Gastrocnemius medialis (tissue), 4 donors: Measurements from ENCODE around the gene AMBRA1. TPM values are rescaled to one million over a fixed set of nuclear protein-coding genes. Genes with fewer than 3 reads are reported as not detected.

Source experiments
- ATAC-seq, 2 donors: fragments of 150-250 bp; one replicate each; pipeline ENCODE4 v1.9.1; 2016
- DNase-seq, 2 donors: peaks; one replicate each; pipeline ENCODE4 v3.0.0-alpha.2; 2019
- H3K27ac ChIP-seq, 4 donors: fragments of 200-600 bp; sonication (generic); 1 replicate in 1 of 4; 2 replicates in 3 of 4; pipeline ENCODE4 v1.5.1; 2016 to 2018; ENCODE audit warnings: mild to moderate bottlenecking in 2 of 4, moderate library complexity in 1 of 4
- H3K27me3 ChIP-seq, 3 donors: fragments of 200-600 bp; sonication (generic) in 2 of 3; 1 replicate in 1 of 3; 2 replicates in 2 of 3; pipeline versions ENCODE4 v1.5.1 to v1.6.0; 2016 to 2019; ENCODE audit warnings: mild to moderate bottlenecking in 1 of 3, moderate library complexity in 1 of 3
- H3K36me3 ChIP-seq, 2 donors: fragments of 200-600 bp; sonication (generic) in 1 of 2; one replicate each; pipeline ENCODE4 v1.5.1; 2017 to 2018
- H3K4me1 ChIP-seq, 2 donors: fragments of 200-600 bp; sonication (generic) in 1 of 2; one replicate each; pipeline ENCODE4 v1.5.1; 2016 to 2017; ENCODE audit warnings: mild to moderate bottlenecking in 2 of 2
- H3K4me3 ChIP-seq, 4 donors: fragments of 200-600 bp; sonication (generic) in 3 of 4; 1 replicate in 1 of 4; 2 replicates in 3 of 4; pipeline ENCODE4 v1.5.1; 2016 to 2019; ENCODE audit warnings: mild to moderate bottlenecking in 2 of 4
- H3K9me3 ChIP-seq, 3 donors: fragments of 200-600 bp; sonication (generic) in 2 of 3; 1 replicate in 1 of 3; 2 replicates in 2 of 3; pipeline ENCODE4 v1.5.1; 2016 to 2019
- POLR2A ChIP-seq, 2 donors: fragments of 450-650 bp; IDR thresholded peaks; one replicate each; pipeline ENCODE4 v1.6.1; 2017; ENCODE audit warnings: antibody characterized with exemption in 2 of 2, mild to moderate bottlenecking in 2 of 2, moderate library complexity in 2 of 2
- in situ Hi-C, 4 donors: fragments of 200-750 bp; cut with MboI; loops; one replicate each; pipeline versions ENCODE4 v1.15.0 to v1.8.0; 2017; ENCODE audit warnings: low sequenced_read_pairs in 4 of 4
- intact Hi-C: fragments of 100-400 bp; cut with DNase I; formaldehyde crosslinking; loops from one replicate; pipeline ENCODE4 v1.15.1; 2023; ENCODE audit warnings: low total_unique reads
- total RNA-seq, 4 donors: library from RNA; depleted of rRNA; stranded (reverse); fragments of >200 nt; gene quantifications; one replicate each; pipeline versions ENCODE4 v1.1.0 to v1.2.3, GENCODE V29; 2016
- TF ChIP-seq, protein P1 (sequence below), 5 experiments: fragments of 450-650 bp in 3 of 5; fragments of 200-600 bp in 2 of 5; sonication (generic) in 2 of 5; IDR thresholded peaks in 4 of 5; conservative IDR thresholded peaks in 1 of 5; 1 replicate in 4 of 5; 2 replicates in 1 of 5; pipeline ENCODE4 v1.5.1; 2016 to 2019; ENCODE audit warnings: antibody characterized with exemption in 5 of 5, mild to moderate bottlenecking in 3 of 5, moderate library complexity in 3 of 5

AMBRA1 gene
- total RNA-seq, 4 donors from 2014 or later = 17.3 to 24.3 (median 20.7) TPM

GRCh38 chr11:46477136-46477535 lies 116.7 kb downstream of the AMBRA1 start:
- intact Hi-C loops (no loop called here), in situ Hi-C loops (no loop called here)
- ATAC-seq (no peak), DNase-seq (no peak)
- Histone ChIP-seq H3K27ac (no peak overlapping the region), H3K4me3 (no peak overlapping the region), H3K36me3 (no peaks in the 10 kb centered on the region), H3K4me1 (peaks cover 16 to 17% of the 10 kb centered on the region in 2 donors), H3K27me3 (no peaks in the 10 kb centered on the region), H3K9me3 (no peaks in the 10 kb centered on the region)
- TF ChIP-seq, protein P1, sequence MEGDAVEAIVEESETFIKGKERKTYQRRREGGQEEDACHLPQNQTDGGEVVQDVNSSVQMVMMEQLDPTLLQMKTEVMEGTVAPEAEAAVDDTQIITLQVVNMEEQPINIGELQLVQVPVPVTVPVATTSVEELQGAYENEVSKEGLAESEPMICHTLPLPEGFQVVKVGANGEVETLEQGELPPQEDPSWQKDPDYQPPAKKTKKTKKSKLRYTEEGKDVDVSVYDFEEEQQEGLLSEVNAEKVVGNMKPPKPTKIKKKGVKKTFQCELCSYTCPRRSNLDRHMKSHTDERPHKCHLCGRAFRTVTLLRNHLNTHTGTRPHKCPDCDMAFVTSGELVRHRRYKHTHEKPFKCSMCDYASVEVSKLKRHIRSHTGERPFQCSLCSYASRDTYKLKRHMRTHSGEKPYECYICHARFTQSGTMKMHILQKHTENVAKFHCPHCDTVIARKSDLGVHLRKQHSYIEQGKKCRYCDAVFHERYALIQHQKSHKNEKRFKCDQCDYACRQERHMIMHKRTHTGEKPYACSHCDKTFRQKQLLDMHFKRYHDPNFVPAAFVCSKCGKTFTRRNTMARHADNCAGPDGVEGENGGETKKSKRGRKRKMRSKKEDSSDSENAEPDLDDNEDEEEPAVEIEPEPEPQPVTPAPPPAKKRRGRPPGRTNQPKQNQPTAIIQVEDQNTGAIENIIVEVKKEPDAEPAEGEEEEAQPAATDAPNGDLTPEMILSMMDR (IDR thresholded peaks at IDR 0.05 in 4 of 5, conservative IDR thresholded peaks at IDR 0.05 in 1 of 5) = no peak
- TF ChIP-seq POLR2A (IDR thresholded peaks at IDR 0.05) = no peak

- Histone ChIP-seq H3K36me3 (no peaks in the 10 kb centered on the region), H3K27ac (no peak overlapping the region), H3K4me3 (no peak overlapping the region), H3K4me1 (peaks cover 23 to 26% of the 10 kb centered on the region in 2 donors), H3K27me3 (no peaks in the 10 kb centered on the region), H3K9me3 (no peaks in the 10 kb centered on the region)
- DNase-seq = no peak
- ATAC-seq = no peak
- no peak for TF ChIP-seq POLR2A (IDR thresholded peaks at IDR 0.05)
- TF ChIP-seq, protein P1 (IDR thresholded peaks at IDR 0.05 in 4 of 5, conservative IDR thresholded peaks at IDR 0.05 in 1 of 5) = no peak
- in situ Hi-C loops = no loop called here
- intact Hi-C loops = no loop called here
Observed at GRCh38 chr11:46475926-46476545, 117.8 kb downstream of the AMBRA1 start.

GRCh38 chr11:46475051-46475925 lies 118.5 kb downstream of the AMBRA1 start:
- in situ Hi-C loops (no loop called here), intact Hi-C loops (no loop called here)
- no peaks in the 10 kb centered on the region for H3K9me3 ChIP-seq
- TF ChIP-seq, protein P1 (IDR thresholded peaks at IDR 0.05 in 4 of 5, conservative IDR thresholded peaks at IDR 0.05 in 1 of 5) = no peak
- no peak for TF ChIP-seq POLR2A (IDR thresholded peaks at IDR 0.05)
- ATAC-seq (no peak), DNase-seq (no peak)
- H3K36me3 ChIP-seq = no peaks in the 10 kb centered on the region
- peaks cover 26 to 28% of the 10 kb centered on the region in 2 donors for H3K4me1 ChIP-seq
- H3K27me3 ChIP-seq = no peaks in the 10 kb centered on the region
- no peak overlapping the region for H3K4me3 ChIP-seq
- H3K27ac ChIP-seq = no peak overlapping the region

DNA sequence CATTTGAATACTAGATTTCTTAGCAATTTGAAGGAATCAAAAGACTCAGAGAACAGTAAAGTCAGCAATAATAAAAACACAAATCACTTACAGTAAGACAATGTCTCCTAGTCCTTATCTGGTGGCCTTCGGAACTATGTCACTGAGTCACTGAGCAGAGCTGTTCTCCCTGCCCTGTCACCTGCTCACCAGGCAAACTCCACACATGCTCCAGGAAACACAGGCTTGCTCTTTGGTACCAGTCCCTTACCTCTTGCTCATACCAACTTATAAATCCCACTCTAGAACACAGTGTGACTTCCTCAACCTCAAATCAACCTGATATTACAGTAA lies 121.2 kb downstream of the AMBRA1 start:
- peak; percentile 60 to 74 for DNase-seq
- in situ Hi-C loops = no loop called here
- Histone ChIP-seq H3K36me3 (no peaks in the 10 kb centered on the region), H3K4me3 (peak overlapping the region in 1 of 4 donors; percentile 6), H3K4me1 (peaks cover 26 to 28% of the 10 kb centered on the region in 2 donors), H3K9me3 (no peaks in the 10 kb centered on the region), H3K27ac (peak overlapping the region; percentile 55 to 87 (median 66)), H3K27me3 (no peaks in the 10 kb centered on the region)
- TF ChIP-seq, protein P1 (IDR thresholded peaks at IDR 0.05 in 4 of 5, conservative IDR thresholded peaks at IDR 0.05 in 1 of 5) = no peak
- TF ChIP-seq POLR2A (IDR thresholded peaks at IDR 0.05) = no peak
- intact Hi-C loops = no loop called here
- ATAC-seq = peak; percentile 94 to 96
